ENCODE results near the gene C1QB. TPM values are rescaled to one million over a fixed set of nuclear protein-coding genes. Genes with fewer than 3 reads are reported as not detected.

Gene C1QB
- total and polyA plus RNA-seq, 9 of the 15 experiments (the other 6 are each of a cell fraction or from before 2014, with no cell fraction given) = 0.55 TPM; not detected in 8

GRCh38 chr1:22709227-22709626, 56.2 kb downstream of the C1QB start (continued):
- TF ChIP-seq ZNF41 (CRISPR knock-in tag; conservative IDR thresholded peaks at IDR 0.05) = no peak
- TF ChIP-seq EWSR1 (IDR thresholded peaks at IDR 0.05; ENCODE audit: borderline replicate concordance, low read depth, partially characterized antibody) = no peak
- TF ChIP-seq, protein P1, sequence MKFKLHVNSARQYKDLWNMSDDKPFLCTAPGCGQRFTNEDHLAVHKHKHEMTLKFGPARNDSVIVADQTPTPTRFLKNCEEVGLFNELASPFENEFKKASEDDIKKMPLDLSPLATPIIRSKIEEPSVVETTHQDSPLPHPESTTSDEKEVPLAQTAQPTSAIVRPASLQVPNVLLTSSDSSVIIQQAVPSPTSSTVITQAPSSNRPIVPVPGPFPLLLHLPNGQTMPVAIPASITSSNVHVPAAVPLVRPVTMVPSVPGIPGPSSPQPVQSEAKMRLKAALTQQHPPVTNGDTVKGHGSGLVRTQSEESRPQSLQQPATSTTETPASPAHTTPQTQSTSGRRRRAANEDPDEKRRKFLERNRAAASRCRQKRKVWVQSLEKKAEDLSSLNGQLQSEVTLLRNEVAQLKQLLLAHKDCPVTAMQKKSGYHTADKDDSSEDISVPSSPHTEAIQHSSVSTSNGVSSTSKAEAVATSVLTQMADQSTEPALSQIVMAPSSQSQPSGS (CRISPR knock-in tag; IDR thresholded peaks at IDR 0.05) = no peak
- TF ChIP-seq, protein P2, sequence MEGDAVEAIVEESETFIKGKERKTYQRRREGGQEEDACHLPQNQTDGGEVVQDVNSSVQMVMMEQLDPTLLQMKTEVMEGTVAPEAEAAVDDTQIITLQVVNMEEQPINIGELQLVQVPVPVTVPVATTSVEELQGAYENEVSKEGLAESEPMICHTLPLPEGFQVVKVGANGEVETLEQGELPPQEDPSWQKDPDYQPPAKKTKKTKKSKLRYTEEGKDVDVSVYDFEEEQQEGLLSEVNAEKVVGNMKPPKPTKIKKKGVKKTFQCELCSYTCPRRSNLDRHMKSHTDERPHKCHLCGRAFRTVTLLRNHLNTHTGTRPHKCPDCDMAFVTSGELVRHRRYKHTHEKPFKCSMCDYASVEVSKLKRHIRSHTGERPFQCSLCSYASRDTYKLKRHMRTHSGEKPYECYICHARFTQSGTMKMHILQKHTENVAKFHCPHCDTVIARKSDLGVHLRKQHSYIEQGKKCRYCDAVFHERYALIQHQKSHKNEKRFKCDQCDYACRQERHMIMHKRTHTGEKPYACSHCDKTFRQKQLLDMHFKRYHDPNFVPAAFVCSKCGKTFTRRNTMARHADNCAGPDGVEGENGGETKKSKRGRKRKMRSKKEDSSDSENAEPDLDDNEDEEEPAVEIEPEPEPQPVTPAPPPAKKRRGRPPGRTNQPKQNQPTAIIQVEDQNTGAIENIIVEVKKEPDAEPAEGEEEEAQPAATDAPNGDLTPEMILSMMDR (IDR thresholded peaks at IDR 0.05 in 2 of 3, conservative IDR thresholded peaks at IDR 0.05 in 1 of 3; ENCODE audit: insufficient read depth in 2 of 3, low read depth in 1 of 3, low read length in 3 of 3) = peak in 2 of 3 experiments; percentile 17 to 46; a peak in 2 of 6 replicates
- no peak for TF ChIP-seq ZNF830 (CRISPR knock-in tag; IDR thresholded peaks at IDR 0.05)
- no peak for TF ChIP-seq HES1 (IDR thresholded peaks at IDR 0.05; ENCODE audit: low read depth)

Measured in K562 (cell line).